ENCODE data around the gene PDE10A.

The PDE10A gene

GRCh38 chr6:165662749-165663376 is at the start of gene PDE10A:
TSS of gene PDE10A (minus strand) at chr6:165663241. CDS start at chr6:165662811, 430 bp downstream.
- DNase-seq, result no peak

DNA sequence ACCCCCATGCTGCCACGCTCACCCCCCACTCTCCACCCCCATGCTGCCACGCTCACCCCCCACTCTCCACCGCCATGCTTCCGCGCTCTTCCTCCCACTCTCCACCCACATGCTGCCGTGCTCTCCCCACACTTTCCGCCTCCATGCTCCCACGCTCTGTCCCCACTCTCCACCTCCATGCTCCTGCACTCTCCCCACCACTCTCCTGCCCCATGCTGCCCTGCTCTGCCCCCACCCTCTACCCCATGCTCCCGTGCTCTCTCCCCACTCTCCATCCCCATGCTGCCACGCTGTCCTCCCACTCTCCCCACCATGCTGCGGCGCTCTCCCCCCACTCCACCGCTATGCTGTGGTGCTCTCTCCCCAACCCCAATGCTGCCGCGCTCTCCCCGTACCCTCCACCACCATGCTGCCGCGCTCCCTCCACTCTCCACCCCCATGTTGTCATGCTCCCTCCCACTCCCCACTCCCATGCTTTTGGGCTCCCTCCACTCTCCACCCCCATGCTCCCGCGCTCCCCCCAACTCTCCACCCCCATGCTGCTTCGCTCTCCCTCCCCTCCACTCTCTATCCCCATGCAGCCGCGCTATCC is 46.0 kb upstream of the PDE10A start:
- no peak for DNase-seq

- no peak for DNase-seq
Measured at GRCh38 chr6:165707067-165707853, 44.2 kb upstream of the PDE10A start.

GRCh38 chr6:165705941-165706340 is 42.9 kb upstream of the PDE10A start:
- no peak for DNase-seq

DNA sequence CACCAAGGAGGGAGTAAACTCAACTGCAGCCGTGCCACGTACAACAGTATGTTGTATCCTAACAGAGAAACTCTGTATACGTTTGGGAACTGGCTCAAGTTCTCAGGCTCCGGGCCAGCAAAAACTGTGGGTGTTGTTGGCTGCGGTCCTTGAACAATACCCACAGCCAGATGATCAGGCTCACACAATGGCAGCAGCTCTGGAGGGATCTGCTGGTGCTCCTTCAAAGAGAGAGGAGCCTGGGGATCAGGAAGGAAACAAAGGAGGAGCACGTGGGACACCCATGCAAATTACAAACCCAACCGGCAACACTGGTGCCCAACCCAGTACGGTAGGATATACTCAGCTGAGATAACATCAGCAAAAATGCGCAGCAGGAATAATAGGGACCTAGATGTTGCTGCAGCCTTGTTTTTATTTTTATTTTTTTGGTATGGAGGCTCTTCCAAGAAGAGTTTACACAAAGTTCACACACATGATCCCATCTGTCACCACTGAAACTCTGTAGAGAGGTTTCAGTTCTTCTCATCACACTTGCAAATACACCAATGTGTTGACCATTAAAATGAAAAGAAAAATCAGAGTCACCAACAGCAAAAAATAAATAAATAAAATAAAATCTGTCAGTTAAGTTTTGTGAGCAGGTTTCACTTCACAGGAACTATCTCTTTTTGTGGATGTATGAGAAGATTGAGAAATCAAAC is 41.2 kb upstream of the PDE10A start:
- no peak for DNase-seq

- DNase-seq, result no peak
Measured at GRCh38 chr6:165702669-165703068, 39.6 kb upstream of the PDE10A start.

DNA sequence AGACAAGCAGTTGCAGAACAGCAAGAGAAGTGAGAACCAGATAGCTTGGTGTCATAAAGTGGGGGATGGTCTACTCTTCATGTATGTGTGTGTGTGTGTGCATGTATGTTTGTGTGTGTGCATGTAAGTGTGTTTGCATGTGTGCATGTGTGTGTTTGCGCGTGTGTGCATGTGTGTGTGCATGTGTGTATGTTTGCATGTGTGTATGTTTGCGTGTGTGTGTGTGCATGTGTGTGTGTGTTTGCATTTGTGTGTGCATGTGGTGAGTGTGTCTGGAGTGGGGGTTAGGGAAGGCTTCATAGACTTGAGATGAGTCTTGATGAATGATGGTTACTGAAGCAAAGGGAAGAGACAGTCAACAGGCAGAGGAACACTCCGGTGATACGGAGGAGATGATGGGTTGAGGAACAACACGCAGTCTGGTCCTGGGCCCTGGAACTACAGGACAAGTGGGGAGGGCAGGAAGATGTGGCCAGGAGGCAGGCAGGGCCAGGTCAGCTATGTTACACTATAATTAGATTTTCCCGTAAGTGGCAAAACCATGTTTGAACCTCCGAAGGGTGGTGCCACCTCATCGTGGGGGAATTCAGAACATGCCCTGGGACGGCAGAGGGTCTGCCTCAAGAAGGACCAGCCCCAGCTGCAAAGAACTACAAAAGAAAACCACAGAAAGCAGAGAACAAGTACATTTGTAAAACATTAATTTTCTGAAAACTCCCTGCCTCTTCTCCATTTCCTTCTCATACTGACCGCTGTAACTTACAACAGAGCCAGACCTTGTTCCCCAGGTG is 38.7 kb upstream of the PDE10A start:
- DNase-seq, result no peak

DNA sequence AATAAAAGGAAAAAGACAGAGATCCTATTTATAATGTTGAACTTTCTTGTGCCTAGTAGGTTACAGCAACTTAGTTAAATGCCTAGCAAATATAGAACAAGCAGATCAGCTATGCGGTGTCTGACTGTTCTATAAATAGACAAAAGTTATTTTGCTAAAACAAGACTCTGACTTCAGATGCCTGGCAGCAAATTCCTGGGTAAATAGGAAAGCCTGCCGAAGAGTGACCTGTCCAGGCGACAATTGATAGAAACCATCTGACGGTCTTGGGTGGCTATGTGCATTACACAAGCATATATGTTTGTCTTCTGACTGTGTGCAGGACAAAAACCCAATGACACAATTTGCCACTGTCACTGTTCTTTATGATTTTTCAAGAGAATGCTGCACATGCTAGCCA is 38.0 kb upstream of the PDE10A start:
- no peak for DNase-seq

- no peak for DNase-seq
Measured at GRCh38 chr6:165698868-165699267, 35.8 kb upstream of the PDE10A start.

DNA sequence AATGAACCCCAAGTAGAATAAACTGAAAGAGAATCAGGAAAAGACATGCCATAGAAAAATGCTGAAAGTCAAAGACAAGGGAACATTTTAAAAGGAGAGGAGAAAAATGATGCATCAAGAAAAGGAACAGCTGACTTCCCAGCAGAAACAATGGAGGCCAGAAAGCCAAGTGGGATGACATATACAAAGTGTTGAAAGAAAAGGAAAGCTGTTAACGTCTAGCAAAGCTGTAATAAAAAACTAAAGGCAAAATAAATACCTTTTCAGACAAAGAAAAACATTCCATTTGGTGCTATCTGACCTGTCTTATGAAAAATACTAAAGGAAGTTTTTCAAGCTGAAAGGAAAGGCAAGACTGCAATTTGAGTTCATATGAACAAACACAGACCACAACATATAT is 34.1 kb upstream of the PDE10A start:
- no peak for DNase-seq

- DNase-seq, result no peak
Measured at GRCh38 chr6:165695722-165696515, 32.9 kb upstream of the PDE10A start.

DNA sequence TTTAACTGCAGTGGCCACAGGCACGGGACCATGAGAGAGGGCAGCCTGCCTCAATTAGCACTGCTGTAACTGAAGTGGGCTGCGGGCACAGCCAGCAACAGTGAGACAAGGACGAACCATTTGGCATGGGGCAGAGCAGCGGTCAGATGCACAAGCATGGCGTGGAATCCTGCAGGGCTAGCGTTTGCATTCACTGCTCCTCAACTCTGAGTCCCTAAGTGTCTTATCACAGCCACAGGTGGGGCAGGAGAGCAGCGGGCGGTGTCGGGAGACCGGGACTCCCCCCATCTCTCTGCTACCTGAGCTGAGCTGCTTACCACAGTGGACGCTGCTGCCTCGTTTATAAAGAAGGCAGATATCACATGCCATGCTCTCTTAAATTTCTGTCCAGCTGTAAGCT is 31.3 kb upstream of the PDE10A start:
- no peak for DNase-seq

DNA sequence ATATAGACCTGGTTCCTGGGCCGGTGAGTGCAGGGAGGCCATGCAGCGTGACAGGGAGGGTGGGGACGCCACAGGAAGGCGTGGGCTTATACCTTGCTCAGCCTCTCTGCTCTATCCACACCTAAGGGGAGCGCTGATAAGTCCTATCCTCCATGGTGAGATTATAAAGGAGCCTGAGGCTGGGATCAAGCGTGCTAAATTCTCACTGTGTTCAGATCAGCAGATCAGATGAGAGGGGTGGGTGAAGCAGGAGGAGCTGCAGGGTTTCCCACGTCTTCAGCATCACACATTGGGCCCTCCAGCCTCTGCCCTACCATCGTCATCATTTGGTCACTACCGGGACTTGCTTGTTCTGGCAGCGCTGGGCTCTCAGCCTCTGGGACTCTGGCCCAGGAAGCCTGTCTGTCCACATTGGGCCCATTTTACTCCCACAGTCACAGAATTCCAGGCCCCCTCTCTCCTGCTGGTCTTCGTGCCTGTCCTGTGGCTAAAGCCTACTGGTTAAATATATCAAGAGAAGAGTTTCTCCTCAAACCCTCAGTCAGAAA is 29.1 kb upstream of the PDE10A start:
- DNase-seq, result no peak

DNA sequence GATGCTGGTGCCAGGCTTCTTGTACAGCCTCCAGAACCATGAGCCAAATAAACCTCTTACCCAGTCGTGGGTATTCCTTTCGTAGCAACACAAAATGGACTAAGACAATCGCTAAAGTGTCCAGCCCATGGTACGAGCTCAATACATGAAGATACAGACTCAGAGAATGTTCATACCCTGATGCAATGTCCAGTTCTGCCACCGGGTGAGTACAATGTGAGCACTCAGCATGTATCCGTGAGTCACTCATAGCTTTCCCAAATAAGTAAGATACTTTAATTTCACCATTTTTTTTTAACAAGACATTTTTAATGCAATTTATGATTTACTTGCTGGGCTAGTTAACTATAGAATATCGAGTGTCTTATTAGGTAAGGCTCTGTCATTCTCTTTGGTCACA is 26.7 kb upstream of the PDE10A start:
- no peak for DNase-seq

GRCh38 chr6:165686596-165687365 is 23.7 kb upstream of the PDE10A start:
- DNase-seq, result no peak

- no peak for DNase-seq
Measured at GRCh38 chr6:165685302-165685701, 22.3 kb upstream of the PDE10A start.

GRCh38 chr6:165684333-165684732 is 21.3 kb upstream of the PDE10A start:
- no peak for DNase-seq

DNA sequence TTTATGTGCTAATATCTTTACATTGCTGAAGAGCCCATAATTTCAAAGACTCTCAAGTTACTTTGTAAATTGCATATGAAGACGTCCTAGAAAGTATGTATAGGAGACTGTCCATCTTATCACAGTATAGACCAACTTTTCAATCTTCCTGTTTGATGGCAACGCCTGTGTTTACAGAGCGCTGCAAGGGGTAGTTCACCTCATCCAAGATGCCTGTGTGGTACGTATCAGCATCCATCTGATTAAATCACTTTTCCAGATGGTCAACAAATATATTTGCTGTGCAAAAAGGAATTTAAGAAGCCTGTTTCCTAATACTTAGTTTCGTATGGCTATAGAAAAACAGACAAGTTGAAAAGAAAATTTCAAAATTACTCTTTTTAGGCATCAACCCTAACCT is 17.9 kb upstream of the PDE10A start:
- no peak for DNase-seq

- no peak for DNase-seq
Measured at GRCh38 chr6:165679326-165679725, 16.3 kb upstream of the PDE10A start.

DNA sequence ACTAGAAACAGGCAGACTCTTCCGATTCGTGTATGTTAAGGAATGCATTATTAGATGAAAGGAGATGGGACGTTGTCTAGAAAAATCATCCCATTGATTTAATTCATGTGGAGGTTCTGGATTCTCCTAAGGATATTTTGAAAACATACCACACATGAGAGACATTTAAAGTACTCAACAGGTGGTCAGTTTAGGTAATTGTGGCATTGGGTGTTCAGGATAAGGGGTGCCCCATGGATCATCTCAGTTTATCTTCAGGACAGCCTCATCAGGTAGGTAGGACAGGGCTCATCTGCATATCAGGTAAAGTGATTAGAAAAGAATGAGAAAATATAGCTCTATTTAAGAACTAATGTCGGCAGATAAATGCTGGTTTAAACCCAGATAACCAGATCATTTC is 15.9 kb upstream of the PDE10A start:
- DNase-seq, result no peak

GRCh38 chr6:165678429-165678828 is 15.4 kb upstream of the PDE10A start:
- no peak for DNase-seq

Data from NCI-H446 (cell line).